HEK293 (cell line): ENCODE results near the gene ALDH9A1.

Source experiments
- CTCF ChIA-PET: fragments of 350-600 bp; formaldehyde crosslinking; extraction: SDS; loops from one replicate; lab custom pipeline; 2021; ENCODE audit warnings: antibody characterized with exemption; lab: Yijun Ruan, JAX
- POLR2A ChIA-PET: fragments of 300-600 bp; formaldehyde crosslinking; extraction: SDS; loops from one replicate; lab custom pipeline; 2020; ENCODE audit warnings: antibody characterized with exemption, inconsistent platforms; lab: Yijun Ruan, JAX
- H3K27ac ChIP-seq: fragments of 200-500 bp; sonication (Bioruptor generic); 2 replicates; pipeline ENCODE4 v1.5.1; 2014; ENCODE audit warnings: low read depth, low read length, control low read depth, inconsistent platforms; ENCODE audit errors: extremely low read depth
- H3K36me3 ChIP-seq, 2 experiments: fragments of 200-500 bp in 1 of 2; sonication (Bioruptor generic) in 1 of 2; 1 replicate in 1 of 2; 2 replicates in 1 of 2; pipeline ENCODE4 v1.5.1; 2014 to 2017; ENCODE audit warnings: inconsistent platforms in 2 of 2, low read length in 2 of 2; ENCODE audit not compliant: control insufficient read depth in 2 of 2, insufficient read depth in 1 of 2
- H3K4me1 ChIP-seq: fragments of 200-500 bp; sonication (Bioruptor generic); 2 replicates; pipeline ENCODE4 v1.5.1; 2014; ENCODE audit warnings: mild to moderate bottlenecking, low read length, inconsistent platforms; ENCODE audit not compliant: control insufficient read depth, insufficient read depth
- H3K4me3 ChIP-seq: 2 replicates; pipeline ENCODE4 v1.5.1; 2011; ENCODE audit warnings: low read depth, mild to moderate bottlenecking, control low read depth, low read length, moderate library complexity
- H3K9me3 ChIP-seq: fragments of 200-500 bp; sonication (Bioruptor generic); 2 replicates; pipeline ENCODE4 v1.5.1; 2014; ENCODE audit warnings: low read depth, low read length, inconsistent platforms; ENCODE audit not compliant: control insufficient read depth, insufficient read depth
- GLI4 ChIP-seq: fragments of 450-650 bp; formaldehyde crosslinking; IDR thresholded peaks from 2 replicates; pipeline ENCODE4 v1.5.1; 2016; ENCODE audit warnings: missing biosample characterization, missing genetic modification characterization
- HOXC10 ChIP-seq: sonication (generic); formaldehyde crosslinking; IDR thresholded peaks from 2 replicates; pipeline ENCODE4 v1.8.1; 2023; ENCODE audit warnings: mild to moderate bottlenecking, missing genetic modification reagents
- KLF7 ChIP-seq: fragments of 450-650 bp; formaldehyde crosslinking; IDR thresholded peaks from 2 replicates; pipeline ENCODE4 v1.5.1; 2016; ENCODE audit warnings: missing biosample characterization, missing genetic modification characterization, borderline replicate concordance
- RBAK ChIP-seq: fragments of 450-650 bp; formaldehyde crosslinking; IDR thresholded peaks from 2 replicates; pipeline ENCODE4 v1.5.1; 2016; ENCODE audit warnings: missing biosample characterization, missing genetic modification characterization
- TRIM28 ChIP-seq: IDR thresholded peaks from 2 replicates; pipeline ENCODE4 v1.6.1; 2011; ENCODE audit warnings: low read length, control low read depth, borderline replicate concordance
- ZBTB20 ChIP-seq: fragments of 450-650 bp; formaldehyde crosslinking; IDR thresholded peaks from 2 replicates; pipeline ENCODE4 v1.5.1; 2016; ENCODE audit warnings: missing biosample characterization, missing genetic modification characterization
- ZFP37 ChIP-seq: fragments of 450-650 bp; formaldehyde crosslinking; IDR thresholded peaks from 2 replicates; pipeline ENCODE4 v1.5.1; 2016; ENCODE audit warnings: missing biosample characterization, missing genetic modification characterization
- ZIC2 ChIP-seq: fragments of 450-650 bp; formaldehyde crosslinking; IDR thresholded peaks from 2 replicates; pipeline ENCODE4 v1.5.1; 2016; ENCODE audit warnings: missing biosample characterization, missing genetic modification characterization
- ZNF169 ChIP-seq: fragments of 450-650 bp; formaldehyde crosslinking; IDR thresholded peaks from 2 replicates; pipeline ENCODE4 v1.5.1; 2016; ENCODE audit warnings: missing biosample characterization, missing genetic modification characterization
- ZNF266 ChIP-seq: fragments of 450-650 bp; formaldehyde crosslinking; IDR thresholded peaks from 2 replicates; pipeline ENCODE4 v1.5.1; 2016; ENCODE audit warnings: missing biosample characterization, missing genetic modification characterization, low read depth
- ZNF302 ChIP-seq: fragments of 450-650 bp; formaldehyde crosslinking; IDR thresholded peaks from 2 replicates; pipeline ENCODE4 v1.5.1; 2016; ENCODE audit warnings: missing biosample characterization, missing genetic modification characterization, low read depth
- ZNF311 ChIP-seq: fragments of 450-650 bp; formaldehyde crosslinking; IDR thresholded peaks from 2 replicates; pipeline ENCODE4 v1.5.1; 2017; ENCODE audit warnings: missing biosample characterization, missing genetic modification characterization, borderline replicate concordance
- ZNF366 ChIP-seq: fragments of 450-650 bp; formaldehyde crosslinking; conservative IDR thresholded peaks from 2 replicates; pipeline ENCODE4 v1.5.1; 2016; ENCODE audit warnings: missing biosample characterization, missing genetic modification characterization
- ZNF48 ChIP-seq: fragments of 450-650 bp; formaldehyde crosslinking; IDR thresholded peaks from 2 replicates; pipeline ENCODE4 v1.5.1; 2016; ENCODE audit warnings: missing biosample characterization, missing genetic modification characterization
- ZNF514 ChIP-seq: fragments of 450-650 bp; formaldehyde crosslinking; IDR thresholded peaks from 2 replicates; pipeline ENCODE4 v1.5.1; 2016; ENCODE audit warnings: missing biosample characterization, missing genetic modification characterization
- ZNF560 ChIP-seq: fragments of 450-650 bp; formaldehyde crosslinking; IDR thresholded peaks from 2 replicates; pipeline ENCODE4 v1.5.1; 2017; ENCODE audit warnings: missing biosample characterization, missing genetic modification characterization, borderline replicate concordance
- ZNF585B ChIP-seq: fragments of 450-650 bp; formaldehyde crosslinking; IDR thresholded peaks from 2 replicates; pipeline ENCODE4 v1.5.1; 2016; ENCODE audit warnings: missing biosample characterization, missing genetic modification characterization
- ZNF701 ChIP-seq: fragments of 450-650 bp; formaldehyde crosslinking; IDR thresholded peaks from 2 replicates; pipeline ENCODE4 v1.5.1; 2016; ENCODE audit warnings: missing biosample characterization, missing genetic modification characterization
- TF ChIP-seq, protein P1 (sequence below): fragments of 450-650 bp; formaldehyde crosslinking; IDR thresholded peaks from 2 replicates; pipeline ENCODE4 v1.5.1; 2017; ENCODE audit warnings: missing biosample characterization, missing genetic modification characterization
- TF ChIP-seq, protein P2 (sequence below): fragments of 450-650 bp; formaldehyde crosslinking; IDR thresholded peaks from 2 replicates; pipeline ENCODE4 v1.5.1; 2016; ENCODE audit warnings: missing biosample characterization, missing genetic modification characterization
- TF ChIP-seq, protein P3 (sequence below): fragments of 450-650 bp; formaldehyde crosslinking; IDR thresholded peaks from 2 replicates; pipeline ENCODE4 v1.5.1; 2016; ENCODE audit warnings: missing biosample characterization, missing genetic modification characterization
- TF ChIP-seq, protein P4 (sequence below): fragments of 450-650 bp; formaldehyde crosslinking; IDR thresholded peaks from 2 replicates; pipeline ENCODE4 v1.5.1; 2016; ENCODE audit warnings: missing biosample characterization, missing genetic modification characterization, borderline replicate concordance

Gene ALDH9A1

DNA sequence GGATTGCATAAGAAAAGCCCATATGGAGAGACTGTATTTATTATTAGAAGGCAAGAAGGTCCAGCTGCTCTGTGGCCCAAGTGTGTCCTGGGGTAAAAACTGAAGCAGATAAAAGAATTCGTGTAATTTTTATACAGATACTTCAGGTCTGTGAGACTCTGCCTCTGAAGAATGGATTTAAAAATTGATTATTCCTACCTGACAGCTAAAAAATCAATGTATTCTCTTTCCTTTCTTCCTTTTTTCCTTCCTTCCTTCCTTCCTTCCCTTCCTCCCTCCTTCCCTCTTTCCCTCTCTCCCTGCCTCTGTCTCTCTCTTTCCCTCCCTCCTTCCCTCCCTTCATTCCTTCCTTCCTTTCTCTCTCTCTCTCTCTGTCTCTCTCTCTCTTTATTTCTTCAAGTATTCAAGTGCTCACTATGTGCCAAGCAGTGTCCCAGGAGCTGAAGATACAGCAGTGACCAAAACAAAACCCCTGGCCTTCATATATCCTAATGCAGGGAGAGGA is 78.7 kb downstream of the ALDH9A1 start:
- ChIA-PET CTCF (interaction anchor here (0.7 to 1.3 kb wide), 3 partner anchors 9 to 41 kb away, joined by 3 to 7 read pairs (median 3); no protein-coding TSS in a partner anchor), POLR2A (no interaction called here)
- H3K4me1 ChIP-seq = no peaks in the 10 kb centered on the region
- no peak overlapping the region for H3K4me3 ChIP-seq
- no peak overlapping the region for H3K27ac ChIP-seq
- no peaks in the 10 kb centered on the region for H3K36me3 ChIP-seq
- TF ChIP-seq ZIC2 = no peak
- no peak for TF ChIP-seq TRIM28
- peak; percentile 91 for TF ChIP-seq ZNF366 (tag by site-specific recombination)
- no peaks in the 10 kb centered on the region for H3K9me3 ChIP-seq

DNA sequence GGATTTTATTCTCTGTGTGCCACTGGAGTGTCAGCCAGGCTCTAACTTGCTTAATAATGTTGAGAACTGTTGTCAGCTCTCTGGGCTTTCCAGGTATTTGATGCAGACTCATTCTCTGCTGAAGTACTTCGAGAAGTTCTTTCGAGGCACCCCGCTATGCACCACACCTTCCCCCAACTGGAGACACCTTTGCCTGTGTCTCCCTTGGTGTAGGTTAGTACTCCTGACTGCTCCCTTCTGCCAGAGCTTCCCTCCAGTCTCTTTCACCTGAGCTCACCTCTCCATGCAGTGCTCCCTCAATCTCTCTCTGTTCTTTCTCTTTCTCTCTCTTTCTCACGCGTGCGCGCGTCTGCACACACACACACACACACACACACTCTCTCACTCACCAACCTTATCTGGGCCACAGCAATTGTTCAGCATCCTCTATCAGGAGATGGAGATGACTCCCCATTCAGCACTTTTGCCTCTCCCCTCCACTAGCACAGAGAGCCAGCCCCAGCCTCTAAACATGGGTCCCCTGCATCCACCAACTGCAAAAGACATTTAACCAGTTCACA is 81.3 kb downstream of the ALDH9A1 start:
- POLR2A ChIA-PET = no interaction called here
- no peak overlapping the region for H3K27ac ChIP-seq
- no peak for TF ChIP-seq ZNF701 (tag by site-specific recombination)
- TF ChIP-seq ZNF514 = no peak
- no peak for TF ChIP-seq GLI4
- no peak for TF ChIP-seq HOXC10 (CRISPR knock-in tag)
- TF ChIP-seq TRIM28 = no peak
- TF ChIP-seq ZNF560 (tag by site-specific recombination) = no peak
- no peak for TF ChIP-seq RBAK
- no peak for TF ChIP-seq ZBTB20
- TF ChIP-seq ZNF302 = no peak
- TF ChIP-seq, protein P1, sequence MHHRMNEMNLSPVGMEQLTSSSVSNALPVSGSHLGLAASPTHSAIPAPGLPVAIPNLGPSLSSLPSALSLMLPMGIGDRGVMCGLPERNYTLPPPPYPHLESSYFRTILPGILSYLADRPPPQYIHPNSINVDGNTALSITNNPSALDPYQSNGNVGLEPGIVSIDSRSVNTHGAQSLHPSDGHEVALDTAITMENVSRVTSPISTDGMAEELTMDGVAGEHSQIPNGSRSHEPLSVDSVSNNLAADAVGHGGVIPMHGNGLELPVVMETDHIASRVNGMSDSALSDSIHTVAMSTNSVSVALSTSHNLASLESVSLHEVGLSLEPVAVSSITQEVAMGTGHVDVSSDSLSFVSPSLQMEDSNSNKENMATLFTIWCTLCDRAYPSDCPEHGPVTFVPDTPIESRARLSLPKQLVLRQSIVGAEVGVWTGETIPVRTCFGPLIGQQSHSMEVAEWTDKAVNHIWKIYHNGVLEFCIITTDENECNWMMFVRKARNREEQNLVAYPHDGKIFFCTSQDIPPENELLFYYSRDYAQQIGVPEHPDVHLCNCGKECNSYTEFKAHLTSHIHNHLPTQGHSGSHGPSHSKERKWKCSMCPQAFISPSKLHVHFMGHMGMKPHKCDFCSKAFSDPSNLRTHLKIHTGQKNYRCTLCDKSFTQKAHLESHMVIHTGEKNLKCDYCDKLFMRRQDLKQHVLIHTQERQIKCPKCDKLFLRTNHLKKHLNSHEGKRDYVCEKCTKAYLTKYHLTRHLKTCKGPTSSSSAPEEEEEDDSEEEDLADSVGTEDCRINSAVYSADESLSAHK (tag by site-specific recombination) = no peak
- TF ChIP-seq ZNF48 (tag by site-specific recombination) = no peak
- TF ChIP-seq ZNF266 (tag by site-specific recombination) = no peak
- TF ChIP-seq, protein P2, sequence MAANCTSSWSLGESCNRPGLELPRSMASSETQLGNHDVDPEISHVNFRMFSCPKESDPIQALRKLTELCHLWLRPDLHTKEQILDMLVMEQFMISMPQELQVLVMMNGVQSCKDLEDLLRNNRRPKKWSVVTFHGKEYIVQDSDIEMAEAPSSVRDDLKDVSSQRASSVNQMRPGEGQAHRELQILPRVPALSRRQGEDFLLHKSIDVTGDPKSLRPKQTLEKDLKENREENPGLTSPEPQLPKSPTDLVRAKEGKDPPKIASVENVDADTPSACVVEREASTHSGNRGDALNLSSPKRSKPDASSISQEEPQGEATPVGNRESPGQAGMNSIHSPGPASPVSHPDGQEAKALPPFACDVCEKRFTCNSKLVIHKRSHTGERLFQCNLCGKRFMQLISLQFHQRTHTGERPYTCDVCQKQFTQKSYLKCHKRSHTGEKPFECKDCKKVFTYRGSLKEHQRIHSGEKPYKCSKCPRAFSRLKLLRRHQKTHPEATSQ (tag by site-specific recombination) = no peak
- TF ChIP-seq, protein P3, sequence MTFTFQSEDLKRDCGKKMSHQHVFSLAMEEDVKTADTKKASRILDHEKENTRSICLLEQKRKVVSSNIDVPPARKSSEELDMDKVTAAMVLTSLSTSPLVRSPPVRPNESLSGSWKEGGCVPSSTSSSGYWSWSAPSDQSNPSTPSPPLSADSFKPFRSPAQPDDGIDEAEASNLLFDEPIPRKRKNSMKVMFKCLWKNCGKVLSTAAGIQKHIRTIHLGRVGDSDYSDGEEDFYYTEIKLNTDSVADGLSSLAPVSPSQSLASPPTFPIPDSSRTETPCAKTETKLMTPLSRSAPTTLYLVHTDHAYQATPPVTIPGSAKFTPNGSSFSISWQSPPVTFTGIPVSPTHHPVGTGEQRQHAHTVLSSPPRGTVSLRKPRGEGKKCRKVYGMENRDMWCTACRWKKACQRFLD (tag by site-specific recombination) = no peak
- no peak for TF ChIP-seq ZFP37
- TF ChIP-seq, protein P4, sequence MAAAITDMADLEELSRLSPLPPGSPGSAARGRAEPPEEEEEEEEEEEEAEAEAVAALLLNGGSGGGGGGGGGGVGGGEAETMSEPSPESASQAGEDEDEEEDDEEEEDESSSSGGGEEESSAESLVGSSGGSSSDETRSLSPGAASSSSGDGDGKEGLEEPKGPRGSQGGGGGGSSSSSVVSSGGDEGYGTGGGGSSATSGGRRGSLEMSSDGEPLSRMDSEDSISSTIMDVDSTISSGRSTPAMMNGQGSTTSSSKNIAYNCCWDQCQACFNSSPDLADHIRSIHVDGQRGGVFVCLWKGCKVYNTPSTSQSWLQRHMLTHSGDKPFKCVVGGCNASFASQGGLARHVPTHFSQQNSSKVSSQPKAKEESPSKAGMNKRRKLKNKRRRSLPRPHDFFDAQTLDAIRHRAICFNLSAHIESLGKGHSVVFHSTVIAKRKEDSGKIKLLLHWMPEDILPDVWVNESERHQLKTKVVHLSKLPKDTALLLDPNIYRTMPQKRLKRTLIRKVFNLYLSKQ (tag by site-specific recombination) = no peak
- no peak for TF ChIP-seq ZNF169 (tag by site-specific recombination)
- TF ChIP-seq ZNF585B (tag by site-specific recombination) = no peak
- TF ChIP-seq ZNF311 (tag by site-specific recombination) = no peak
- TF ChIP-seq KLF7 = no peak

More for the DNA sequence above, 81.3 kb downstream of the ALDH9A1 start:
- Histone ChIP-seq H3K4me3 (no peak overlapping the region), H3K9me3 (no peaks in the 10 kb centered on the region), H3K4me1 (no peaks in the 10 kb centered on the region), H3K36me3 (no peaks in the 10 kb centered on the region)
- CTCF ChIA-PET = interaction anchor here (0.5 to 0.6 kb wide), 2 partner anchors 15 to 487 kb away, joined by 3 read pairs; no protein-coding TSS in a partner anchor
